Epidermal melanocyte (primary cell): Measurements from ENCODE around the gene RFESD.

ENCODE experiments used
- DNase-seq: peaks from one replicate; pipeline ENCODE4 v3.0.0; 2011; ENCODE audit warnings: low spot score; ENCODE audit not compliant: insufficient read length

RFESD gene

DNA sequence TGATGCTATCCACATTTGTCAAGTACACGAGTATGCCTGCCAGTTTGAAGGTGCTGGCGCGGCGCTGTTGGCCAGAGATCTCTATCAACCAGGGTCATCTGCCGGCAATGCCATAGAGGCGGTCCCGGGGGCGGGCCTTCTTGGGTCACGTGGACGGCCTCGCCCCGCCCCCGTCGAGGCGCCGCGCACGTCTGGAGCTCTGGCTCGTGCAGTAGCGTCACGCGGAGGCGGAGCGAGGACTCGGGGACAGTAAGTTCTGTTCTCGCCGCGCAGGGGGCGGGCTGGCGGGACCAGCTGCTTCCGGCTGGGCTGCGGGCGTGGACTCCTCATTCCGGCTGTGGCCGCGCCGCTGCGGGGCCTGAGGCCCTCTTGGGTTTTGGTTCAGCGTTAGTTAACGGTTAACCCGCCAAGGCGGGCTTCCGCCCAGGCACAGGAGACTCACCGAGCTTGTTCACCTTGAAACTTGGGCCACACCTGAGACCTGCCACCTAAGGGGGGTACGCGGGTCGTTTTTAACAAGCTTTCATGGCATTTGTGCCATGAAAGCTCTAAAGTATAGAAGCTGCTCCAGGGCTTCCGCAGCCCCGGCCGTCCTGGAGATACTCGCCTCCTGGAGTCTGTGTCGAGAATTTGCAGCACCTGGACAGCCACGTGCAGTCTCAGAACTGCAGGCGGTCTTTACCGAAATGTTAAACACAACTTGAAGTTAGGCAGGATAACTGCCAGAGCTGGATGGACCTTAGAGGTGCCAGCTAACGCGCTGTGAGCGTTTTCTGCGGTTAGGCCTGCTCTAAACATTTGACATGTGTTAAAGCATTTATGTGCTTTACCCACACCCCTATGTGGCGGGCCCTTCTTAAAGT is at the start of gene RFESD:
TSS of gene RFESD (plus strand) at position 209 of the 863 bp plus-strand sequence. CDS start 5,495 bp downstream, outside the sequence.
- DNase-seq: peak; percentile 74

- no peak for DNase-seq
Measured at GRCh38 chr5:95599252-95599651, 47.3 kb upstream of the RFESD start.

GRCh38 chr5:95600557-95600956 is 46.0 kb upstream of the RFESD start:
- no peak for DNase-seq

GRCh38 chr5:95605786-95606185 is 40.8 kb upstream of the RFESD start:
- no peak for DNase-seq

DNA sequence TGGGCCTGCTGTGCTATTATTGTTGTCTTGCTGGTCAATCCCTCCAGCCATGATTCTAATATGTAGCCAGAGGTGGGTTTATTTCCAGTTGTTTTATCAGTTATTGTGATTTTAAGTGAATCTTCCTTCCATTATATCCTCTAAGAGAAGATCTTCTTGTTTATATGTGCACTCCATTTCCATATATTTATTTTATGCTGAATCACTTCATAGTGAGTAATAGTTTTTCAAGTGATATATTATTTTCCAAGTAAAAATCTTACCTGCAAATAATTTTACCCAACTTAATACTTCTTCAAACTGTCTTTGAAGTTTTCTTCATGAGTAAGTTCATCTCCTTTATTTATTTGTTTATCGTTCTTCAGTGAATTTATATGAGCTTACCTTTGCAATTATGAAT is 40.2 kb upstream of the RFESD start:
- no peak for DNase-seq

DNA sequence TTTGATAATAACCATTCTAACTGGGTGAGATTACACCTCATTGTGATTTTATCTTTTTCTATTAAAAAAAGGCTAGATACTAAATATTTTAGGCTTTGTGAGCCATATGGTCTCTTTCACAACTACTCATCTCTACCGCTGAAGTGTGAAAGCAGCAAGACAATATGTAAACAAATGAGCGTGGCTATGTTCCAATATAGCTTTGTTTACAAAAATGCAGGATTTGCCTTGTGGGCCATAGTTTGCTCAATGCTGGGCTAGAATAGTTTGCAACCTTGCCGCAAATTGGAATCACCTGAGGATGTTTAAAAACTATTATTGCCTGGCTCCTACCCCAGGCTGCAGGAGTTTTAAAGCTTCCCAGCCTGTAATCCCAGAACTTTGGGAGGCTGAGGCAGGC is 36.9 kb upstream of the RFESD start:
- no peak for DNase-seq

- DNase-seq: no peak
Measured at GRCh38 chr5:95610546-95610945, 36.0 kb upstream of the RFESD start.

DNA sequence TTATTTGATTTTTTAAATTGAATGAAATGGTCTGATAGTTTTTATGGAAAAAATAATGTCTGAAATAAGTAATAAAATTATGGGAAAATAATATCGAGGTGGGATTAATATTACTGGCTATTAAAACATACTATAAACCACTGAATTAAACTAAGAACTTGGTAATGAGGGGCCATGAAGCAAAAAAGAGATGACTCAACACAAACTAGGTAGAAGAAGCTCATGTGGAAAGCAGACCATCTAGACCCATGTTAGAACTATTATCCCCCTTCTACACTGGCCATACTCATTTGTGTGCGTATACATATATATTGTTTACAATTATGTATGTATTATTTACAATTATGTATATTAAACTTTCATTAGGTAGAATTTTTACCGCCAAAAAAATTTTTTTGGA is 35.2 kb upstream of the RFESD start:
- DNase-seq: no peak

GRCh38 chr5:95613514-95613913 is 33.1 kb upstream of the RFESD start:
- DNase-seq: no peak

- DNase-seq: no peak
Measured at GRCh38 chr5:95615164-95615467, 31.5 kb upstream of the RFESD start.

- no peak for DNase-seq
Measured at GRCh38 chr5:95617057-95617456, 29.5 kb upstream of the RFESD start.

DNA sequence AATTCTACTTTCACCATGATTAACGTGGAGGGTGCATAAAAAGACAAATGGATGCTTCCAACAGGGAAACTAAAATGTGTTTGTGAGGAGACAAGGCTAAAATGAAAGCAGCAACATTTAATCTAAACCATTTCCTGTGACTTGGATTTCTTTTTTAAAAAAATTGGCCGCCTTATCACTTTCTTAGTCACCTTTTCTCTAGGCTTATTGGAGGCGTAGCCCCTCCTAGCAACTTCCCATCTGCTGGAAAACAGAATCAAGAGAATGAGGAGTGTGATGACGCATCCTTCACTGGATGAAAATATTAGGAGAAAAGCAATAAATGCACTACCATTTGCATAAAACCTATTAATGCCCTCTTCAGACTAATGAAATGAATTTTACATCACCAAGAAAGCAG is 27.5 kb upstream of the RFESD start:
- DNase-seq: no peak

- no peak for DNase-seq
Measured at GRCh38 chr5:95619514-95620029, 27.0 kb upstream of the RFESD start.

GRCh38 chr5:95620030-95620869 is 26.3 kb upstream of the RFESD start, which contains the start of gene GPR150:
Gene GPR150, plus strand, starts transcription at chr5:95620087. Its CDS starts 189 bp downstream, at chr5:95620276.
- no peak for DNase-seq

DNA sequence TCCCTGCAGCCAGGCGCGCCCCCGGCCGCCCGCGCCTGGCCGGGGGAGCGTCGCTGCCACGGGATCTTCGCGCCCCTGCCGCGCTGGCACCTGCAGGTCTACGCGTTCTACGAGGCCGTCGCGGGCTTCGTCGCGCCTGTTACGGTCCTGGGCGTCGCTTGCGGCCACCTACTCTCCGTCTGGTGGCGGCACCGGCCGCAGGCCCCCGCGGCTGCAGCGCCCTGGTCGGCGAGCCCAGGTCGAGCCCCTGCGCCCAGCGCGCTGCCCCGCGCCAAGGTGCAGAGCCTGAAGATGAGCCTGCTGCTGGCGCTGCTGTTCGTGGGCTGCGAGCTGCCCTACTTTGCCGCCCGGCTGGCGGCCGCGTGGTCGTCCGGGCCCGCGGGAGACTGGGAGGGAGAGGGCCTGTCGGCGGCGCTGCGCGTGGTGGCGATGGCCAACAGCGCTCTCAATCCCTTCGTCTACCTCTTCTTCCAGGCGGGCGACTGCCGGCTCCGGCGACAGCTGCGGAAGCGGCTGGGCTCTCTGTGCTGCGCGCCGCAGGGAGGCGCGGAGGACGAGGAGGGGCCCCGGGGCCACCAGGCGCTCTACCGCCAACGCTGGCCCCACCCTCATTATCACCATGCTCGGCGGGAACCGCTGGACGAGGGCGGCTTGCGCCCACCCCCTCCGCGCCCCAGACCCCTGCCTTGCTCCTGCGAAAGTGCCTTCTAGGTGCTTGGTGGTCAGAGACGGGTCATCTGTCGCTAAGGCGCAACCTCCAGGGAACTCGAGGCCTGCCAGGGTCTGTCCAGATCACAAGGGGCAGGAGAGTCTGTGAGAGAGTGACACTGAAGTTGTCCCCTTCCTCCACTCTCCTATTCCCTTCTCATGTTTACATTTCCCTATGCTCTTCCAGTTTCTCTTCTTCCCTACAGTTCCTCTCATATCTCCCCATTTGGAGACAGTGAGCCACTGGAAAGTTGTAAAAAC is 25.4 kb upstream of the RFESD start:
- DNase-seq: no peak

DNA sequence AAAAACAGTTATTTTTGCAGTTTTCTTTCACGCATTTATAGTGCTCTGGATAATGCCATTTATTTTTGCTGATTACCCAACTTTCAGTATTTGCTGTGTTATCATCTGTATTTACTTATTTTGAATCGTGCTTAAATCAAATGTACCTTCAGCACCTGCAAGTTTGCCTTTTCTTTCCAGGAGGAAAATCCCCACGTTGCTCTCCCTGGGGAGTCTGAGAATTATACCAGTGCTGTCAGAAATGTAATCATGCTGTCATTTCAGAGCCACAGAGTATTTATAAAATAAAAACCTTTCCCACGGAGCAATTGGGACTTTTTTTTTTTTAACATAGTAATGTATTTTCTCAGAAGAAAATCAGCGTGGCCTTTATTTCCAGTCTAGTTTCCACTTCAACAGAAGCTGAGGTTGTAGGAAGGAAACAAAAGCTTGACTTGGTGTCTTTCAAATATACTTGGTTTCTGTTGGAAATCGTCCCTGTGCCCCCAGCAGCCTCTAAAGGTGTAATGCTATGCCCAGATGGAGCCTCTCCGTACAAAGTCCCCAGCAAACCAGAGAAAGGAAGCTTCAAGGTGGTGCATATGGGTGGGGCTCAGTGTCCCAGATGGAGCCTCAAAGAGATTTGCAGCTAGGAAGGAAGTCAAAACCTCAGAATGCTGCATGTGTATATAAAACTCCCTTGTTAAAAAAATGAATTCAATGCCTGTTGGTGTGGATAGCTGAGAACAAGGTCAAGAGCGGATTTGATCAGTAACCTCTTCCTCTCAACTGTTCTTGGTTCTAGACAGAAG is 24.5 kb upstream of the RFESD start:
- no peak for DNase-seq

- no peak for DNase-seq
Measured at GRCh38 chr5:95623706-95624105, 22.9 kb upstream of the RFESD start.

DNA sequence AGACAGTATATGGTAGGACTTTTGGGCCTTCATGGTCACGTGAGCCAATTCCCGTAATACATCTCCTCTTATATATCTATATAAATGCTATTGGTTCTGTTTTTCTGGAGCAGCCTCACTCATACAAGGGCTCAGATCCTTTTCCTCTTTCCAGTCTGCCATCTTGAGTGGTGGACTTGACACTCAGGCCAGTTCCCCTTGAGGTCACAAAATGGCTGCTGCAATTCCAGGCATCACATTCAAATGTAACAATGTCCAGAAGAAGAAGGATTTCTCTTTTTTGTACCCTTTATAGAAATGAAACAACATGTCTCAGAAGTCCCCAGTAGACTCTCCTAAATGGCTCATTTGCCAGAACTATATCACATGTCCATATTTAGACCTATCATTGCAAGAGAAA is 22.2 kb upstream of the RFESD start:
- DNase-seq: no peak

- DNase-seq: no peak
Measured at GRCh38 chr5:95626701-95627100, 19.9 kb upstream of the RFESD start.
